KMS-11 (cell line): ENCODE results near the gene SLC24A3.
A peak's percentile ranks its signal among the peaks of the same experiment; 100 is the strongest.

Experiments used
- H2AFZ ChIP-seq: fragments of 200-600 bp; sonication (generic); 2 replicates; pipeline ENCODE4 v1.6.1; 2016; ENCODE audit warnings: antibody characterized with exemption, mixed run types, low read depth
- H3K27ac ChIP-seq: fragments of 200-600 bp; sonication (generic); 2 replicates; pipeline ENCODE4 v1.6.1; 2016; ENCODE audit warnings: mild to moderate bottlenecking, mixed run types
- H3K27me3 ChIP-seq: fragments of 200-600 bp; sonication (generic); 2 replicates; pipeline ENCODE4 v1.6.1; 2017; ENCODE audit warnings: mild to moderate bottlenecking, low read depth, mixed run types, moderate library complexity; ENCODE audit not compliant: insufficient read depth
- H3K36me3 ChIP-seq: fragments of 200-600 bp; sonication (generic); 2 replicates; pipeline ENCODE4 v1.6.1; 2017; ENCODE audit warnings: mild to moderate bottlenecking, mixed run types; ENCODE audit not compliant: insufficient read depth
- H3K4me1 ChIP-seq: fragments of 200-600 bp; sonication (generic); 2 replicates; pipeline ENCODE4 v1.6.1; 2016; ENCODE audit warnings: mild to moderate bottlenecking, low read depth, mixed run types; ENCODE audit not compliant: poor library complexity, severe bottlenecking
- H3K4me2 ChIP-seq: fragments of 200-600 bp; sonication (generic); 2 replicates; pipeline ENCODE4 v1.7.0; 2016; ENCODE audit warnings: mild to moderate bottlenecking, mixed run types
- H3K4me3 ChIP-seq: fragments of 200-600 bp; sonication (generic); IDR thresholded peaks from 2 replicates; pipeline ENCODE4 v1.6.1; 2017; ENCODE audit warnings: low read depth, low read length, mixed read lengths; ENCODE audit not compliant: insufficient read depth
- H3K79me2 ChIP-seq: fragments of 200-600 bp; sonication (generic); 2 replicates; pipeline ENCODE4 v1.6.1; 2016; ENCODE audit warnings: low read depth, mixed run types; ENCODE audit not compliant: insufficient read depth
- H3K9ac ChIP-seq: fragments of 200-600 bp; sonication (generic); 2 replicates; pipeline ENCODE4 v1.6.1; 2016; ENCODE audit warnings: mild to moderate bottlenecking, mixed run types
- H4K20me1 ChIP-seq: fragments of 200-600 bp; sonication (generic); 2 replicates; pipeline ENCODE4 v1.6.1; 2016; ENCODE audit warnings: mild to moderate bottlenecking, mixed run types; ENCODE audit not compliant: insufficient read depth
- CTCF ChIP-seq: fragments of 200-600 bp; sonication (generic); conservative IDR thresholded peaks from 2 replicates; pipeline ENCODE4 v1.6.1; 2017; ENCODE audit warnings: low read depth, mild to moderate bottlenecking, antibody characterized with exemption, low read length, moderate library complexity, mixed read lengths

The SLC24A3 gene

GRCh38 chr20:19181552-19181951 lies 30.9 kb upstream of the SLC24A3 start:
- no peak for TF ChIP-seq CTCF
- no peak overlapping the region for H3K27ac ChIP-seq
- H3K4me1 ChIP-seq: peaks cover 12% of the 10 kb centered on the region
- H3K4me2 ChIP-seq: no peak overlapping the region
- H3K9ac ChIP-seq: no peak overlapping the region
- no peaks in the 10 kb centered on the region for H3K79me2 ChIP-seq
- H3K4me3 ChIP-seq: no peak overlapping the region
- no peaks in the 10 kb centered on the region for H3K36me3 ChIP-seq
- no peak overlapping the region for H2AFZ ChIP-seq
- H4K20me1 ChIP-seq: no peaks in the 10 kb centered on the region
- H3K27me3 ChIP-seq: no peaks in the 10 kb centered on the region

- TF ChIP-seq CTCF: no peak
- Histone ChIP-seq H3K79me2 (no peaks in the 10 kb centered on the region), H3K4me2 (no peak overlapping the region)
Observed at GRCh38 chr20:19185083-19185482, 27.4 kb upstream of the SLC24A3 start.

GRCh38 chr20:19193349-19193748 lies 19.1 kb upstream of the SLC24A3 start:
- H4K20me1 ChIP-seq: no peaks in the 10 kb centered on the region
- no peak overlapping the region for H3K27ac ChIP-seq
- no peaks in the 10 kb centered on the region for H3K27me3 ChIP-seq
- H3K4me1 ChIP-seq: no peaks in the 10 kb centered on the region
- no peaks in the 10 kb centered on the region for H3K36me3 ChIP-seq
- no peak for TF ChIP-seq CTCF
- H2AFZ ChIP-seq: no peak overlapping the region
- no peak overlapping the region for H3K4me2 ChIP-seq
- H3K79me2 ChIP-seq: no peaks in the 10 kb centered on the region
- no peak overlapping the region for H3K9ac ChIP-seq
- H3K4me3 ChIP-seq: no peak overlapping the region

More at GRCh38 chr20:19185083-19185482, 27.4 kb upstream of the SLC24A3 start:
- H3K27ac ChIP-seq: no peak overlapping the region
- peaks cover 12% of the 10 kb centered on the region for H3K4me1 ChIP-seq
- H4K20me1 ChIP-seq: no peaks in the 10 kb centered on the region
- H3K36me3 ChIP-seq: no peaks in the 10 kb centered on the region
- H3K4me3 ChIP-seq: no peak overlapping the region
- no peak overlapping the region for H2AFZ ChIP-seq
- H3K27me3 ChIP-seq: no peaks in the 10 kb centered on the region
- no peak overlapping the region for H3K9ac ChIP-seq

- H3K27ac ChIP-seq: no peak overlapping the region
- H2AFZ ChIP-seq: no peak overlapping the region
- no peaks in the 10 kb centered on the region for H3K36me3 ChIP-seq
- no peaks in the 10 kb centered on the region for H3K4me1 ChIP-seq
- no peak overlapping the region for H3K9ac ChIP-seq
- H3K27me3 ChIP-seq: no peaks in the 10 kb centered on the region
- H3K4me2 ChIP-seq: no peak overlapping the region
- no peaks in the 10 kb centered on the region for H4K20me1 ChIP-seq
- TF ChIP-seq CTCF: peak; percentile 80
- no peaks in the 10 kb centered on the region for H3K79me2 ChIP-seq
- H3K4me3 ChIP-seq: no peak overlapping the region
Observed at GRCh38 chr20:19205981-19206396, 6.5 kb upstream of the SLC24A3 start.

GRCh38 chr20:19207541-19207940 lies 4.9 kb upstream of the SLC24A3 start:
- no peak overlapping the region for H3K4me3 ChIP-seq
- H3K4me2 ChIP-seq: no peak overlapping the region
- H3K27me3 ChIP-seq: no peaks in the 10 kb centered on the region
- no peaks in the 10 kb centered on the region for H4K20me1 ChIP-seq
- H3K36me3 ChIP-seq: no peaks in the 10 kb centered on the region
- no peaks in the 10 kb centered on the region for H3K4me1 ChIP-seq
- no peak overlapping the region for H3K9ac ChIP-seq
- H3K27ac ChIP-seq: no peak overlapping the region
- no peak for TF ChIP-seq CTCF
- no peak overlapping the region for H2AFZ ChIP-seq
- no peaks in the 10 kb centered on the region for H3K79me2 ChIP-seq
